ENCODE data around the gene BTNL3.
"Not testable (repeated sequence)": the region's sequence is repeated elsewhere in the genome, so short reads cannot be mapped to it uniquely, and the experiment has no call there.

The BTNL3 gene

DNA sequence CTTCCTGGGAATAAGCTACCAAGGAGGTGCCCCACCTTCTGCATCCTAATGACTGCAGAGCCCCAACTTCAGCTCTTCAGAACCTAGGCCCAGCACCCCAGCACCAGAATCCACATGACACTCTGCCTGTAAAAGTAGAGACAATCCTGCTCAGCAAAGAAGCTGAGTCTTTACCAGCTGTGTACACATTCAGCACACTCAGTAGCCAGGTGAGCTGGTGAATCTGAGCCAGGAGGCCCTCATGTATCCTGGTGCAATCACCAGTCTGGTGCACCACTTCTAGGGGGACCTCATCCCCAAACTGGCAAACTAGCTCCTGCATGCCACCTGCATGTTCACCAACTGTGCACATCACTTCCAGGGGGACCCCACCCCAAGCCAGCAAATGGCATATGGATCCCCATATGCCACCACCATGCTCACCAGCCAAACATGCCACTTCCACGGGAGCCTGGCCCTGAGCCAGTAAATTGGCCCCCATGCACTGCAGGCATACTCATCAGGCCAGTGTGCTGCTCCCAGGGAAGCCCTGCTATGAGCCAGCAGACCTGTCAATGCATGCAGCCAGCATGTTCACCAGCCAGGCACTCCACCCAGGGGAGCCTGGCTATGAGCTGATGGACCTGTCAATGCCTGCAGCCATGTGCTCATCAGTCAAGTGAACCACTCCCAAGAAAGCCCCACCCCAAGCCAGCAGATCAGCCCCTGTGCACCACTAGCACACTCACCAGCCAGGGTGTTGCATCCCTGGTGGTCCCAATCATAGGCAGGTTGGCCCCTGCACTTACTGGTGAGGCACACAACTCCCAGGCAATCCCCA is 35.8 kb downstream of the BTNL3 start:
- no peak for DNase-seq

- no peak for DNase-seq
Measured at GRCh38 chr5:181027452-181028031, 38.9 kb downstream of the BTNL3 start.

- DNase-seq, result no peak
Measured at GRCh38 chr5:181028032-181028819, 39.6 kb downstream of the BTNL3 start.

- no peak for DNase-seq
Measured at GRCh38 chr5:181031716-181032115, 43.1 kb downstream of the BTNL3 start.

DNA sequence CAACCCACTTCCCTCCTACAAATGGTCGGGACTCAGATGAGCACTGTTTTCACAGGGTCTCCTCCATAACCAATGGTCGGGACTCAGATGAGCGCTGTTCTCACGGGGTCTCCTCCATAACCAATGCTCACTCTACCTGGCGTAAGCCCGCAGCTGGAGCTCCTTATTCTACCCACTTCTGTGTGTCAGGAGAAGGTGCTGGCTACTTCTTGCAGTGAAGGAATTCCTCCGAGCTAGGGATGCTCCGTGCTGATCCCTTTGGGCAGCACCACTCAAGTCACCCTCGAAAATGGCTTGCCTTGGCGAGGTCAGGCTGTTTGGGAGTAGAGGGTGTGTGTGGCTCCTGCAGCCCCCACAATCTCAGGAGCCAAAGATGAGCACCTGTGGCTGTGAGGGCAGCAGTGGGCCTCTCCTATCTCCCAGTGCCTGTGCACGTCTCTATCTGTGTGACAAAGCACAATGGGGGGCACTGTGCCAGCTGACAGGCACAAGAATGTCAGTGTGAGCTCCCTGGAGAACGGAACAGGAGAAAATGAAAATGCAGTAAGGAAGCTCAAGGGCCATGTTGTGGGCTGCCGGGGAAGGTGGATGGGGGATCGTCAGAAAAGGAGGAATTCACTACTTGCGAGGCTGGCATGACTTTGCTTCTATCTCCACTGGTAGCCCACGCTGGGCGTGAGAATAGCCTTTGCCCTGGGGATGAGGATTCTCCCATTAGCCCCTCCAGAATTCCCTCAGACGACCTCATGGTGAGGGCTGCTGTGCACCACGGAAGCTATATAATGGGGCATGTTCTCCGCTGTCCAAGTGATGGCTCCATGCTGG is 47.6 kb downstream of the BTNL3 start:
- no peak for DNase-seq

- DNase-seq, result no peak
Measured at GRCh38 chr5:181036816-181037364, 48.2 kb downstream of the BTNL3 start.

DNA sequence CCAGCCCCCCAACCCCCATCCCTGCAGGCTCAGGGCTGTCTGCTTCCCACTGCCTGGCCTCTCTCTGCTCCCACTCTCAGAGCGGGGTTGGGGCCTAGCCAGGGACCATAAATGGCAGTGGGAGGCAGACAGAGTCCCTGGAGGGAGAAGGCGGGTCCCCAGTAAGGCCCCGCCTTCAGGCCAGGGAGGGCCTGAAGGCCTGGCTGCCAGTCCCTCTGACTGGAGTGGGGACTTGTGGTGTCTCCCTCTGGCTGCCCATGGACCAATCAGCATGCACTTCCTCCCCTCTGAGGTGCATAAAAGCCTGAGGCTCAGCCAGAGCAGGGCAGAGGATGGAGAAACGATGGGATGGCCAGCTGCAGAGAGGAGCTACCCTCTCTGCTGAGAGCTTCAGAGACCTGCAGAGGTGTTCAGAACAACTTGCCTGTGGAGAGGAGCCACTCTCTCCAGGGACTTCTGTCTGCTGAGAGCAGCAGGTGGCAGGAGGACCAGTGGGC is 48.8 kb downstream of the BTNL3 start:
- no peak for DNase-seq

GRCh38 chr5:181039471-181039870 is 50.8 kb downstream of the BTNL3 start:
- no peak for DNase-seq

- DNase-seq, result no peak
Measured at GRCh38 chr5:181039931-181040630, 51.4 kb downstream of the BTNL3 start, which contains the start of gene BTNL9. BTNL9 (plus strand) TSS chr5:181040266; CDS start chr5:181045490, 5,224 bp downstream.

- DNase-seq, result no peak
Measured at GRCh38 chr5:181040631-181040945, 51.9 kb downstream of the BTNL3 start.

DNA sequence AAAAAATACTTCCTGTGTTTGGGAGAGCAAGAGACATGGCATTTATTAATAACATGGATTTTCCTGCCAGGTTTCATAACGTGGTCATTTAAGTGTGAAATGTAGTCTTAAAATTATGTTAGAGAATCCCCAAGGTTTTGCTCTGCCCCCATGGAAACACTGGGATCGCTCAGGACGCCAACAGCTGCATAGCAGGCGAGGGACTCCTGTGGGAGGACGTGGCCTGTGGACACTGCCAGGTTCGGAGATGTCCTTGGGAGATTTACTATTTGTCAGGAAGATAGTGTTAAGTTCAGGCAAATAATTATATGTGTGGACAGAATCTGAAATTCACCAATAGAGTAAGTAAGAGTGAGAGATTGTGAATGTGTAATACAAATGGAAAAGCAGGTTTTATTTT is 52.4 kb downstream of the BTNL3 start:
- DNase-seq, result no peak

DNA sequence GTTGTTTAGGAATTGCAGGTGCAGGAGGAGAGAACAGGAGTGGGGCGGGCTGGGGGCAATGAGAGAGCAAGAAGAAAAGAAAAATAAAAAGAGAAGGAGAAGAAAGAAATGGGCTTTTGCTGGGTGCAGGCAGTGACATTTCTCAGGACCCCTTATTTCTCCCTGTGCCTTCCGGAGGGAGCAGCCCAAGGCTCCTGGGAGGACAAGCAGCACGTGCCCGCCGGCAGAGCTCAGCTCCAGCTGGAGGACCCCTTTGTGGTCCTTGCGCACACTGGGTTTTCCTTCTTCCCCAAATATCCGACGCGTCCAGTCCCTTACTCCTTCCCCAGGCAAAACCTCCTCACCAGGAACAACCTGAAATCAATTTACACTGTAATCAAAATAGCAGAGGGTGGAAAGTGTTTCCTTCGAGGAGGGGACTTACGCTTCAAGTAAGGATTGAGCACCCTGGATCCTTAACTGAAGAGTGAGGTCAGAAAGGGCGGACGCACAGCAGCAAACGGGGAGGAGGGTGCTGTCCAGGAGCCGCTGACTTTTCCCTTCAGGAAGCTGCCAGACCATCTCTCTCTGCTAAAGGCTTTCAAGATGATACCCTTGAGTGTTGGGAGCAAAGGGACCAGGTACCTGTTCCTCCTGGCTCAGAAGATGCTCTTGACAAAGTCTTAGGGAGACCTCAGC is 53.5 kb downstream of the BTNL3 start:
- DNase-seq, result no peak

GRCh38 chr5:181042722-181043121 is 54.1 kb downstream of the BTNL3 start:
- DNase-seq, result no peak

DNA sequence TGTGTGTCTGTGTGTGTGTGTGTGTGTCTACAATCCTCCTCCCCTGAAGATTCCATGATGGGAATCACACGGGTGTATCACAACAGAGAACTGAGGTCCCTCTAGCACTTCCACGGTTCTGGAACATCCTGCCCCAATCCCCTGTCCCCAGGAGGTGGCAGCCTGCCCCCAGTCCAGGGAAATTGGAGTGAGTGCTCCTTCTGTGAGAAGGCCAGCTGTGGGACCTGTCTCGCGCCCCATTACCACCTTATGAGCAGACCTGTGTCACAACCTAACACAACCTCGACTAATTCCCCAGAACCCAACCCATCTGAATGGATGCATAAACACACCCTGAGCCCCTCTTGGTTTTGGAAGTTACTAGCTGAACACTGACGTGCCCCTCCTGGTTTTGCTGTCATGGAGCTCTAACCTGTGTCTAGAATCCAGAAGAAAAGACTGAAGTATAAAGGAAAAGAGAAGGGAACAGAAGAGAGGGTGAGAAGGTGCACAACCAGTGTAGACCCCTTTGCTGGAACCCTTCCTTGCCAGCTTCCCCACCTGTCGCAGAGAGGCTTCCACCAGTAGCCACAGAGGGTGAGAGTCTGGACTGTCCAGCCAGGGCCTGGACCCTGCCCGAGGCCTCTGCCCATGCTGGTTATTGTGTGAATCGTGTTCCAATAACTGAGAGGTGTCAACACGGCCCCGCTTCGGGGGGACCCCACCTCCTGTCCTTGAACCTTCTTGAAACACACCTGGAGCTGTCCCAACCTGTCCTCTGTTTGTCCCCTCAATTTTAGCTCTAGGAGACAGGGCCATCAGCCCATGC is 54.8 kb downstream of the BTNL3 start:
- DNase-seq, result no peak

- DNase-seq, result no peak
Measured at GRCh38 chr5:181044093-181044599, 55.5 kb downstream of the BTNL3 start.

- DNase-seq, result no peak
Measured at GRCh38 chr5:181044662-181045305, 56.1 kb downstream of the BTNL3 start.

GRCh38 chr5:181045316-181045715 is 56.7 kb downstream of the BTNL3 start:
- DNase-seq, result no peak

GRCh38 chr5:181045857-181046256 is 57.2 kb downstream of the BTNL3 start:
- not testable (repeated sequence) for DNase-seq

GRCh38 chr5:181047288-181047687 is 58.6 kb downstream of the BTNL3 start:
- DNase-seq, result no peak
